ENCODE results near the gene FBXO4. TPM values are rescaled to one million over a fixed set of nuclear protein-coding genes. Genes with fewer than 3 reads are reported as not detected.

Gene FBXO4
- total and polyA plus RNA-seq, 2 of the 8 experiments (the other 6 are each of a cell fraction or from before 2014, with no cell fraction given) = 0.60 to 0.88 TPM

- peak overlapping the region; percentile 41; the same call in 1 of the 2 replicates for H2AFZ ChIP-seq (ENCODE audit: low read length)
- TF ChIP-seq TBP (IDR thresholded peaks at IDR 0.05; ENCODE audit: low read depth, low read length) (no peak), KDM1A (IDR thresholded peaks at IDR 0.05; ENCODE audit: borderline replicate concordance, low read length) (no peak), E2F6 (IDR thresholded peaks at IDR 0.05) (no peak), ATF2 (IDR thresholded peaks at IDR 0.05; ENCODE audit: low read length) (no peak), TAF7 (optimal IDR thresholded peaks at IDR 0.05; ENCODE audit: borderline replicate concordance, low read depth, low read length) (no peak), SP2 (IDR thresholded peaks at IDR 0.05; ENCODE audit: low read length) (no peak), HDAC2 (IDR thresholded peaks at IDR 0.05; ENCODE audit: borderline replicate concordance in 1 of 2, low read depth in 2 of 2, low read length in 2 of 2) (no peak), SUZ12 (IDR thresholded peaks at IDR 0.05; ENCODE audit: low read length) (no peak), MAX (IDR thresholded peaks at IDR 0.05) (no peak), GABPA (IDR thresholded peaks at IDR 0.05; ENCODE audit: borderline replicate concordance, insufficient read depth, low read length) (no peak)
These were observed 37.4 kb downstream of the FBXO4 start for GRCh38 chr5:41962491-41962890.

More at GRCh38 chr5:41962491-41962890, 37.4 kb downstream of the FBXO4 start:
- H3K23me2 ChIP-seq (ENCODE audit: low read depth, low read length) = no peaks in the 10 kb centered on the region
- ChIA-PET POLR2A (ENCODE audit: partially characterized antibody) (no interaction called here), CTCF (ENCODE audit: partially characterized antibody) (no interaction called here)
- H3K4me3 ChIP-seq (ENCODE audit: extremely low read depth in 1 of 4, insufficient read depth in 2 of 4, low read depth in 3 of 4, low read length in 4 of 4) = no peak overlapping the region
- H2BK12ac ChIP-seq (ENCODE audit: low read depth, low read length) = no peak overlapping the region
- H3K14ac ChIP-seq (ENCODE audit: insufficient read length) = no peak overlapping the region
- no peak overlapping the region for H2BK15ac ChIP-seq (ENCODE audit: low read length)
- H3K79me2 ChIP-seq (ENCODE audit: control insufficient read depth in 1 of 2, insufficient read depth in 2 of 2, low read length in 2 of 2) = no peaks in the 10 kb centered on the region
- no peak overlapping the region for H2BK20ac ChIP-seq (ENCODE audit: low read length)
- H2BK120ac ChIP-seq (replicated peaks; ENCODE audit: low read depth, low read length) = no peak overlapping the region
- H3K4me1 ChIP-seq (replicated peaks in 1 of 4; ENCODE audit: control insufficient read depth in 3 of 4, insufficient read depth in 4 of 4, low read length in 3 of 4) = no peaks in the 10 kb centered on the region
- H4K5ac ChIP-seq (ENCODE audit: insufficient read length, low read depth, low read length) = no peak overlapping the region
- no peaks in the 10 kb centered on the region; a peak in 1 of 4 replicates for H3K9me3 ChIP-seq (ENCODE audit: insufficient read depth in 2 of 2, low read depth in 1 of 2, low read length in 1 of 2)
- H3K18ac ChIP-seq (ENCODE audit: extremely low read depth, low read length) = no peak overlapping the region
- no peaks in the 10 kb centered on the region for H3K79me1 ChIP-seq (ENCODE audit: low read depth, low read length)
- H3K27ac ChIP-seq (ENCODE audit: low read depth, low read length) = no peak overlapping the region
- H4K91ac ChIP-seq (replicated peaks; ENCODE audit: insufficient read length, low read length) = no peak overlapping the region
- H4K8ac ChIP-seq (ENCODE audit: extremely low read depth, insufficient read depth, low read length) = no peak overlapping the region
- no peaks in the 10 kb centered on the region for H4K20me1 ChIP-seq (replicated peaks in 1 of 2; ENCODE audit: control insufficient read depth in 1 of 2, insufficient read depth in 2 of 2, low read length in 2 of 2)
- H3K23ac ChIP-seq (ENCODE audit: insufficient read length) = no peak overlapping the region
- no peak overlapping the region for H3K4me2 ChIP-seq (ENCODE audit: insufficient read depth in 1 of 2, low read depth in 2 of 2, low read length in 2 of 2)
- H2AK5ac ChIP-seq (ENCODE audit: low read depth, low read length) = no peak overlapping the region
- H3K9ac ChIP-seq (replicated peaks in 1 of 4; ENCODE audit: extremely low read depth in 1 of 4, low read depth in 3 of 4, low read length in 3 of 4) = no peak overlapping the region
- FAIRE-seq (no peak), DNase-seq (ENCODE audit: low read depth in 1 of 2, low spot score in 2 of 2) (no peak)
- no peak overlapping the region for H3K4ac ChIP-seq (replicated peaks; ENCODE audit: insufficient read length, low read depth, low read length)
- H3K27me3 ChIP-seq (replicated peaks in 1 of 4; ENCODE audit: control insufficient read depth in 3 of 4, extremely low read depth in 1 of 4, insufficient read depth in 3 of 4, low read length in 3 of 4) = no peaks in the 10 kb centered on the region
- WGBS, 2 experiments (ENCODE audit: extremely low coverage in 1 of 2, insufficient coverage in 1 of 2, insufficient read length in 1 of 2, insufficient replicate concordance in 2 of 2, low coverage in 1 of 2, low lambda C conversion rate in 2 of 2, missing lambda C conversion rate in 1 of 2) = 89% methylated on average over 3 of the region's 3 CpGs; no CpG with 5 or more reads in 1 of the 2 experiments
- H3K56ac ChIP-seq (replicated peaks; ENCODE audit: insufficient read length, low read depth, low read length) = no peak overlapping the region
- no peak overlapping the region for H2BK5ac ChIP-seq (ENCODE audit: low read depth, low read length)
- H3K36me3 ChIP-seq (ENCODE audit: control insufficient read depth in 2 of 4, insufficient read depth in 4 of 4, low read length in 3 of 4) = no peaks in the 10 kb centered on the region

Data from H1 (cell line).